ENCODE measurements around the gene NPPA. TPM values are rescaled to one million over a fixed set of nuclear protein-coding genes. Genes with fewer than 3 reads are reported as not detected.

NPPA gene
- total RNA-seq, 1 donor from 2014 or later = not detected

DNA sequence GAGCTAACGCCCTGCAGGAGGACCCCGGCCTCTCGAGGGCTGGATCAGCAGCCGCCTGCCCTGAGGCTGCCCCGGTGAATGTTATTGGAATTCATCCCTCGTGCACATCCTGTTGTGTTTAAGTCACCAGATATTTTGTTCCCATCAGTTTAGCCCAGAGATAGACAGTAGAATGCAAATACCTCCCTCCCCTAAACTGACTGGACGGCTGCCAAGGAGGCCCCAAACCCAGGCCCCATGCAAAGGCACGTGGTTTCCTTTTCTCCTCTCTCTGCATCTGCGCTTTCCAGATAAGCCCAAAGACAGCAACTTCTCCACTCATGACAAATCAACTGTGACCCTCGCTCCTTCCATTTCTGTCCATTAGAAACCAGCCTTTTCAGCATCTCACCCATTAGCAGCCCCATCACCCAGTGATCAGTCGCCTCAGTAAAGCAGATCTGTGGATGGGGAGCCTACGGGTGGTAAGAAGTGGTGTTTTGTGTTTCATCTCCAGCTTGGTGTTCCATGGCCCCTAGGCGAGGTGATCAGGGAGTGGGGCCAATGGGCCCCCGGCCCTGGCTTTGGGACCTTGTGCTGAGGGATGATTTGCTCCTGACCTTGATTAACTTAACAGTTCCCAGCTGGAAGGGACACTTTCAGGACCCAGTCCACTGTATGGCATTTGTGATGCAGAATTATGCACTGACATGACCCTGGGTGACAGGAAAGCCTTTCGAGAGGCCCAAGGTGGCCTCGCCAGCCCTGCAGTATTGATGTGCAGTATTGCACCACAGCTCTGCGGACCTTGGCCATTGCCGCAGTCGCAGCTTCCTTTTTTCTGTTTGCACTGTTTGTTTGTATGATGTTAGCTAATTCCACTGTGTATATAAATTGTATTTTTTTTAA is 5.2 kb downstream of the NPPA start:
- Histone ChIP-seq H3K27me3 (ENCODE audit: control insufficient read depth, insufficient read depth, low read length) (no peaks in the 10 kb centered on the region), H3K36me3 (ENCODE audit: control insufficient read depth, insufficient read depth, low read length) (peaks cover 2% of the 10 kb centered on the region), H3K4me3 (ENCODE audit: low read depth, low read length) (no peak overlapping the region)
- no peak for DNase-seq (ENCODE audit: low read depth)
- TF ChIP-seq, protein P1, sequence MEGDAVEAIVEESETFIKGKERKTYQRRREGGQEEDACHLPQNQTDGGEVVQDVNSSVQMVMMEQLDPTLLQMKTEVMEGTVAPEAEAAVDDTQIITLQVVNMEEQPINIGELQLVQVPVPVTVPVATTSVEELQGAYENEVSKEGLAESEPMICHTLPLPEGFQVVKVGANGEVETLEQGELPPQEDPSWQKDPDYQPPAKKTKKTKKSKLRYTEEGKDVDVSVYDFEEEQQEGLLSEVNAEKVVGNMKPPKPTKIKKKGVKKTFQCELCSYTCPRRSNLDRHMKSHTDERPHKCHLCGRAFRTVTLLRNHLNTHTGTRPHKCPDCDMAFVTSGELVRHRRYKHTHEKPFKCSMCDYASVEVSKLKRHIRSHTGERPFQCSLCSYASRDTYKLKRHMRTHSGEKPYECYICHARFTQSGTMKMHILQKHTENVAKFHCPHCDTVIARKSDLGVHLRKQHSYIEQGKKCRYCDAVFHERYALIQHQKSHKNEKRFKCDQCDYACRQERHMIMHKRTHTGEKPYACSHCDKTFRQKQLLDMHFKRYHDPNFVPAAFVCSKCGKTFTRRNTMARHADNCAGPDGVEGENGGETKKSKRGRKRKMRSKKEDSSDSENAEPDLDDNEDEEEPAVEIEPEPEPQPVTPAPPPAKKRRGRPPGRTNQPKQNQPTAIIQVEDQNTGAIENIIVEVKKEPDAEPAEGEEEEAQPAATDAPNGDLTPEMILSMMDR (IDR thresholded peaks at IDR 0.05; ENCODE audit: insufficient read depth, low read length, poor library complexity, severe bottlenecking) = no peak

GRCh38 chr1:11841245-11842153 is 6.1 kb downstream of the NPPA start:
- H3K27me3 ChIP-seq (ENCODE audit: control insufficient read depth, insufficient read depth, low read length) = no peaks in the 10 kb centered on the region
- H3K4me3 ChIP-seq (ENCODE audit: low read depth, low read length) = no peak overlapping the region
- peaks cover 2% of the 10 kb centered on the region for H3K36me3 ChIP-seq (ENCODE audit: control insufficient read depth, insufficient read depth, low read length)
- no peak for DNase-seq (ENCODE audit: low read depth)
- TF ChIP-seq, protein P1 (IDR thresholded peaks at IDR 0.05; ENCODE audit: insufficient read depth, low read length, poor library complexity, severe bottlenecking) = no peak

- no peak overlapping the region for H3K4me3 ChIP-seq (ENCODE audit: low read depth, low read length)
- peaks cover 6% of the 10 kb centered on the region for H3K36me3 ChIP-seq (ENCODE audit: control insufficient read depth, insufficient read depth, low read length)
- no peaks in the 10 kb centered on the region for H3K27me3 ChIP-seq (ENCODE audit: control insufficient read depth, insufficient read depth, low read length)
- TF ChIP-seq, protein P1 (IDR thresholded peaks at IDR 0.05; ENCODE audit: insufficient read depth, low read length, poor library complexity, severe bottlenecking) = no peak
- DNase-seq (ENCODE audit: low read depth) = no peak
Measured at GRCh38 chr1:11839727-11840705, 7.6 kb downstream of the NPPA start.

DNA sequence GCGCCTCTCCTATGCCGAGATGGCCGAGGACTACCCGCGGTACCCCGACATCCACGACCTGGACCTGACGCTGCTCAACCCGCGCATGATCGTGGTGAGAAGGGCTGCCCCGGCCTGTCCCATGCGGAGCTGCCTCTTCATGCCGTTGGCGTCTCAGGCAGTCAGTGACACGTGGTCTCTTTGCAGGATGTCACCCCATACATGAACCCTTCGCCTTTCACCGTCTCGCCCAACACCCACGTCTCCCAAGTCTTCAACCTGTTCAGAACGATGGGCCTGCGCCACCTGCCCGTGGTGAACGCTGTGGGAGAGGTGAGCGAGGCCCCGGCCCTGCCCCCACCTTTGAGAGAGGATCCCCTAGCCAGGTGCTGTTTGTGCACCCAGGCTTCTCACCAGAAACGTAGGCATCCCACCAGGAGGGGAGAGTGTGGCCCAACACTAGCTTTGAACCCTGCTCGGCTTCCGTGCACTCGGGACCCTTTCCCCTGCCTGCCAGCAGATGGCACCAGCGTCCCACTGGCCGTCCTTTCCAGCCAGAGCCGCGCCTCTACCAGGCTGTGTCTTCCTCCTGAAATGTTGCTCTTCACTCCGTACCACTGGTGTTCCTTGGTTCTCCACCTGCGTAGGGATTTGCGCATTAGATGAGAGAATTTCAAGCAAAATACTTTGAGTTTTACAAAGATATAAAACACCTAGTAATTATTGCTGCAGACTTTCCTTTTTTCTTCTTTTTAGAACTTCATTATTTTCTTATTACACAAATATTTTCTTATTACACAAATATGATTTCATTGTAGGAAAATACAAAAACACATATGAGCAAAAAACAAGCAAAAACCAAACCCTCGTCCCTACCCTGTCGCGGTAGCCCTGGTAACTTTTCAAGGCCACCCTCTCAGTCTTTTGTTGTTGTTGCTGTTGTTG is 9.0 kb downstream of the NPPA start:
- peaks cover 6% of the 10 kb centered on the region for H3K36me3 ChIP-seq (ENCODE audit: control insufficient read depth, insufficient read depth, low read length)
- TF ChIP-seq, protein P1 (IDR thresholded peaks at IDR 0.05; ENCODE audit: insufficient read depth, low read length, poor library complexity, severe bottlenecking) = peak; percentile 100
- H3K4me3 ChIP-seq (ENCODE audit: low read depth, low read length) = no peak overlapping the region
- DNase-seq (ENCODE audit: low read depth) = no peak
- no peaks in the 10 kb centered on the region for H3K27me3 ChIP-seq (ENCODE audit: control insufficient read depth, insufficient read depth, low read length)

All from kidney epithelial cell (primary cell).